ENCODE data around the gene C1R.
"Not testable (repeated sequence)": the region's sequence is repeated elsewhere in the genome, so short reads cannot be mapped to it uniquely, and the experiment has no call there.

C1R gene

DNA sequence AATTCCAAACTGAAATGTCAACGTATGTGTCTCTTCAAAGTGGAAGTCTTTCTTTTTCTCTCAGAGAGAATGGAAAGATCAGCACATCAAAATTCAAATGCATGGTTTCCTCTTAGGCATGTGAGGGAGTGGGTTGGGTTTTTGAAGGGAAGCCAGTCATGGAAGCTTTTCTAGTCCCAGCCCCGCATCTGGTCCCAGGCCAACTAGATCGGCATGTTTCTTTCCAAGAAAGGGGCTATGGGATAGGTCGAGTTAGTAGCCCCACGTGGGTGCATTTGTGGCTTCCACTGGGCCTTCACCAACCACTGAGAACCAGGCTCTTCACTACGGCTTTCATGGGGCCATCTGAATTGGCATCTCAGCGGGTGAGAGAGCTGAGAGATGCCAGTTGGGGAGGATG lies 25.1 kb downstream of the C1R start:
- no peak for DNase-seq (ENCODE audit: low read depth)

DNA sequence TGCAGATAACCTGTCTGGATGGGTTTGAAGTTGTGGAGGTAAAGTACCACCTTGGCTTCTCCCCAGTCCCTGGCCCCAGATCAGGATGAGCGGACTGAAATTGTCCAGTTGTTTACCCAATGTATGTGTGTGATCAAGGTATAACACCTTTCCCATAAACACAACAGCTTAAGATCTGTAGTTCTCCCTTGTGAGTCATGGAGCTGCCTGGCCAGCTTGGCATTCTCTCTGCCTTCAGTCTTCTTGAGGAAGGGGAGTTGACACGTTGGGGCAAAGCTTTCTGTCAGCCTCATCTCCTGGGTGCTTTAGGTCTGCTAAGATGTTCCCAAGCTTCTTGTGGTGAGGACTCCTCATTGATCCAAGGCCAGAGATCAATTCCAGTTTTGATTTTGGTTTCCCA lies 25.6 kb downstream of the C1R start:
- no peak for DNase-seq (ENCODE audit: low read depth)

DNA sequence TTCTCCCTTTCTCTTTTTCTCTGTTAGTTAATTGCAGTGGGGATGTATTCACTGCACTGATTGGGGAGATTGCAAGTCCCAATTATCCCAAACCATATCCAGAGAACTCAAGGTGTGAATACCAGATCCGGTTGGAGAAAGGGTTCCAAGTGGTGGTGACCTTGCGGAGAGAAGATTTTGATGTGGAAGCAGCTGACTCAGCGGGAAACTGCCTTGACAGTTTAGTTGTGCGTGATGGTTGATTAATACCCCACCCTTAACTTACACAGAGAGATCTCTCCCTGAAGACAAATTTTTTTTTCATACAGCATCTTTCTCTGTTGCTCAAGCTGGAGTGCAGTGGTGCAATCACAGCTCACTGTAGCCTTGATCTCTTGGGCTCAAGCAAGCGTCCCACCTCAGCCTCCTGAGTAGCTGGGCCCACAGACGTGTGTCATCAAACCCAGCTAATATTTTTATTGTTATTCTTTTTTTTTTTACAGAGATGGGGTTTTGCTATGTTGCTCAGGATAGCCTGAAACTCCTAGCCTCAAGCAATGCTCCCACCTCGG lies 27.1 kb downstream of the C1R start:
- DNase-seq (ENCODE audit: low read depth), result no peak

DNA sequence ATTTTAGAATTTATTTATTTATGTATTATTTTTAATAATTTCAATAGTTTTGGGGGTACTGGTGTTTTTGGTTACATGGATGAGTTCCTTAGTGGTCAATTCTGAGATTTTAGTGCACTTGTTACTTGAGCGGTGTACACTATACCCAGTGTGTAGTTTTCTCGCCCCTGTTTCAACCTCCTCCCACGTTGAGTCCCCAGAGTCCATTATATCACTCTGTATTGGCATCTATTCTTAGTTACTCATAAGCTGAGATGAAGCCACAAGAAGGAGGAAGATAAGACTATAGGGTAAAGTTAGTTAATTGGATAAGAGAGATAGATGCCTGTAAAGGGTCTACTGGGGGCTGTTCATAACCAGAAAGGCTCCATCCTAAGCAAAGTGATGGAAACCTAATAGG lies 27.7 kb downstream of the C1R start:
- no peak for DNase-seq (ENCODE audit: low read depth)

DNA sequence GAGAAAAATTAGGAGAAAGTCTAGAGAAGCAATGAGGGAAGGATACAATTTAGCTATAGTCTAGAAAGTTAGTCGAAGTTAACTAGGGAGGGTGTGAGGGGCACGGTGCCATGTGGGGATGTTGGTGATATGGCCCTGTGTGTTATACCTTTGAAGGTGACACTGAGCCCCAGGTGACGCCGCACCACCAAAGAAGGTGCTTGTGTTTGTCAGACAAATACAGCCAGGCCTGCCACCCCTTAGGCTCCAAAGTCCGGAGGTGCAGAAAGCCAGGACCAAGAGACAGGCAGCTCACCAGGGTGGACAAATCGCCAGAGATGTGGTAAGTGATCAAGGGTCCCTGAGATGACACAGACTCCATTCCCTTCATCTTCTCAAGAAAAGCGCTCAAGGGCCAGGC lies 30.6 kb downstream of the C1R start:
- DNase-seq (ENCODE audit: low read depth), result no peak

DNA sequence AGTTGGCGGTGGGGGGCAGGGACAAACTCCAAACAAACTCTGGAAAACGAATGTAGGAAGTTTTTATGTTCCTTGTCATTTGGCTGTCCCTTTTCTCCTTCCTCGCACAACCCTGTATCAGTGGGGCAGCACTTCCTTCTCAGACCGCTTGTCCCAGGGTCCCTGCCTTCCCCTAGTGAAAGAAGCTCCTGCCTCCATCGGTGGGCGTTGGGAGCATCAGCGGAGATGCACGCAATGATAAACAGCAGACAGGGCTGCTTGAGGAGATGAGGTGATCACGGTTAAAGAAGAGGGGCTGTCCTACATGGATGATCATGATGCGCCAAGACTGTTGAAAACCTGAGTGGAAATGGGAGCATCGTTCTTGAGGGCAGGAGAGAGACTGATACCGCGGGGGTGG lies 31.1 kb downstream of the C1R start:
- no peak for DNase-seq (ENCODE audit: low read depth)

DNA sequence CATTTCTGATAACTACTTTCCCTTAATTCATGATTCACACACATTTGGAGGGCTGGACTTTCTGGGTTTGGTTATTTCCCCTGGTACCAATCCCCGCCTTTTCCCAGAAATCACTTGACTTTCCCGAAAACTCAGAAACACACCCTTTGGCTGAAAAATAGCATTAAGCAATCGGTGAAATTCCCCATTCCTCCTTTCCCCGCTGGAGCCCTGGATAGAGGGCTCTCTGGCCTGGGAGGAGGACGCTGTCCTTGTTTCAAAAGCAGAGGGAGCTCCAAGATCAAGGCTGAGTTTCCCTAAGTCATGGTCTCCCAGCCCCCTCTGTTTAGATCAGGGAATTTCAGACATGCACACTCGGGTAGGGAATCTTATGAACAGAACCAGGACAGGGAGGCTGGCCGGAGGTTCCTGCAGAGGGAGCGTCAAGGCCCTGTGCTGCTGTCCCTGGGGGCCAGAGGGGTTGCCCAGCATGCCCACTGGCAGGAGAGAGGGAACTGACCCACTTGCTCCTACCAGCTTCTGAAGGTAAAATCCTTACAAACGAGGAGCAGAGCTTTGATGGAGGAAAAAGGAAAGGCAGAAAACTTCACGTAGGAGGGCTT lies 31.8 kb downstream of the C1R start, which contains the start of gene C1S:
TSS of gene C1S (plus strand) at position 366 of the 602 bp plus-strand sequence. CDS start 1,195 bp downstream, outside the sequence.
- no peak for DNase-seq (ENCODE audit: low read depth)

DNA sequence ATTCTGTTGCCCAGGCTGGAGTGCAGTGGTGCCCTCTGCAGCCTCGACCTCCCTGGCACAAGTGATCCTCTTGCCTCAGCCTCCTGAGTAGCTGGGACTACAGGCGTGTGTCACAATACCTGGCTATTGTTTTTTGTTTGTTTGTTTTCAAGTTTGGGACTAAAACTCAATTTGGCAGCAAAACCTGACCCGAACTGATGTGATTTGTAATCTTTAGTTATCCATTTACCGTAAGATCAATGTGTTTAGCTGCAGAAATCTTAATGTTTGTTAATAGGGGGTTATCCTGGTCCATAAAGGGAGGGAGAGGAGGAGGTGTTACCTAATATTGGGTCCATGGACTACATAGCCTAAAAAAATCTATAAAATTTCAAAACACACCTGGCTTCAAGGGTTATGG lies 32.5 kb downstream of the C1R start:
- no peak for DNase-seq (ENCODE audit: low read depth)

DNA sequence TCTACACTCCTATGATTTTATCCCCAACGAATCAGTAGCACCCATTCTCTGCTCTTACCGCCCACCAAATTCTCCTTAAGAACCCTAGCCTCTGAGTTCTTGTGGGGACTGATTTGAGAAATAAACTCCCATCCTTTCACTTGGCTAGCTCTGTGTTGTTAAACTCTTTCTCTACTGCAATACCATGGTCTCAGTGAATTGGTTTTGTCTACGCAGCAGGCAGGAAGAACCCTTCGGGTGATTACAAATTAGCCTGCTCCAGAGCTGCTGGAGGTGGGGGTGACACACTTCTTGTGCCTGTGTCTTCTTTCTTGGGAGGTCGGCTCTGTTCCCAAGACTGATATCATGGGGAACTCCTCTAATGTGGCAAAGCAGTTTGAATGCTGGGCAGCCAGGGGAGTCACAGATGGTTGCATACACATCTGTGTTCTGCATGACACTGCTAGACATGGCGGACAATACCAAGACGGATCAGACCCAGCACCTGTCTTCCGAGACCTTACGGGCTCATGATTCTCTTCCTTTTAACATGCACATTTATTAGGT lies 33.3 kb downstream of the C1R start:
- no peak for DNase-seq (ENCODE audit: low read depth)

DNA sequence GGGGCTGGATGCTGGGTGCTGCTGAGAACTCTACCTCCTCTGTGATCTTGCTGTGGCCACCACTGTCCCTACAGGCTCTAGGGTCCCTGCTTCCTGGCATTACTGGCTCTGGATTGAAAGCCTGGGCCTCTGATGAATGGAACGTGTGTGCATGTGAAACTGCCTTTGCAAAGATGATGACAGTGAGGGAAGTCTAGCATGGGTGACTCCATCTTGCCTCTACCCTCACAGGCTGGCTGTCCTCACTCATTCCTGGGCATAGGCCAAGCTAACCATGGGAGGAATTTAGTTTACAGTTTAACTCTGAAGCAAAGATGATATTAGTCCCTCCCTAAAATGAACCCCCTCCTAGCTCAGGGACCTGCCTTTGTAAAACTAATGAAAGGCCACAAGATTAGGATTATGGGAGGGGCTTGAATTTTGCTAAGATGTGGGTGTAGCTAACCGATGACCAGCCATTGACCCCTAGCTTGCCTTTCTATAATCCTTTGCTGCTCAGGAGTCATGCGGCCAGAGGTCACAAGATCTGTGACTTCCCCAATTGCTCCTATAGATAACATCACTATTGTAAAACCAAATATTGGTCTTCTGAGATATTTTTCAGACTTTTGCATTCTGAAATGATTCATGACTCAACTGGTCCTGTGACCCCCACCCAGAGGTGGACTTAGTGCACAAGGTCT lies 33.9 kb downstream of the C1R start:
- DNase-seq (ENCODE audit: low read depth), result no peak

DNA sequence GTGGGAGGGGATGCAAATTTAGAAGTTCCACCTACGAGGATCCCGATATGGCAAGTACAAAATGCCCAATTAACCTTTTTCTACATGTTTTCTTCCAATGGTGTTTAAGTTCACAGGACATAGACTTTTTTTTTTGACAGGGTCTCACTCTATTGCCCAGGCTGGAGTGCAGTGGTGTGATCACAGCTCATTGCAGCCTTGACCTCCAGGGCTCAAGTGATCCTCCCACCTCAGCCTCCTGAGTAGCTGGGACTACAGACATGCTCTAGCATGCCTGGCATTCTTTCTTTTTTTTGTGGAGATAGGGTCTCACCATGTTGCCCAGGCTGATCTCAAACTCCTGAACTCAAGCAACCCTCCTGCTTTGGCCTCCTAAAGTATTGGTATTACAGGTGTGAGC lies 36.5 kb downstream of the C1R start:
- not testable (repeated sequence) for DNase-seq (ENCODE audit: low read depth)

DNA sequence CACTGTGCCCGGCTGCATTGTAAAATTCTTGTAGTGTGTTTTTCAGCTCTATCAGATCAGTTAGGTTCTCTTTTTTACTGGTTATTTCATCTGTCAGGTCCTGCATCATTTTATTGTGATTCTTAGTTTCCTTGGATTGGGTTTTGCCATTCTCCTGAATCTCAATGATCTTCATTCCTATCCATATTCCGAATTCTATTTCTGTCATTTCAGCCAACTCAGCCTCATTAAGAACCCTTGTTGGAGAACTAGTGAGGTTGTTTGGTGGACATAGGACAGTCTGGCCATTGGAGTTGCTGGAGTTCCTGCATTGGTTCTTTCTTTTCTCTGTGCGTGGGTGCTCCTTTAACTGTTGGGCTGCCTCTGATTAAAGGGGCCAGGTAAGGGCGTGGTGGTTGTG lies 37.3 kb downstream of the C1R start:
- no peak for DNase-seq (ENCODE audit: low read depth)

DNA sequence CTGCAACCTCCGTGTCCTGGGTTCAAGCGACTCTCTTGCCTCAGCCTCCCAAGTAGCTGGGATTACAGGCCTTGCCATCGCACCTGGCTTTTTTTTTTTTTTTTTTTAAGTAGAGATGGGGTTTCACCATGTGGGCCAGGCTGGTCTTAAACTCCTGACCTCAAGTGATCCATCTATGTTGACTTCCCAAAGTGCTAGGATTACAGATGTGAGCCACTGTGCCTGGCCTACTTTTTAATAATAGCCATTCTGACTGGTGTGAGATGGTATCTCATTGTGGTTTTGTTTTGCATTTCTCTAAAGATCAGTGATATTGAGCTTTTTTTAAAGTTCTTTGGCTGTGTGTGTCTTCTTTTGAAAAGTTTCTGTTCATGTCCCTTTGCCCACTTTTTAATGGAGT lies 42.3 kb downstream of the C1R start:
- DNase-seq (ENCODE audit: low read depth), result not testable (repeated sequence)

DNA sequence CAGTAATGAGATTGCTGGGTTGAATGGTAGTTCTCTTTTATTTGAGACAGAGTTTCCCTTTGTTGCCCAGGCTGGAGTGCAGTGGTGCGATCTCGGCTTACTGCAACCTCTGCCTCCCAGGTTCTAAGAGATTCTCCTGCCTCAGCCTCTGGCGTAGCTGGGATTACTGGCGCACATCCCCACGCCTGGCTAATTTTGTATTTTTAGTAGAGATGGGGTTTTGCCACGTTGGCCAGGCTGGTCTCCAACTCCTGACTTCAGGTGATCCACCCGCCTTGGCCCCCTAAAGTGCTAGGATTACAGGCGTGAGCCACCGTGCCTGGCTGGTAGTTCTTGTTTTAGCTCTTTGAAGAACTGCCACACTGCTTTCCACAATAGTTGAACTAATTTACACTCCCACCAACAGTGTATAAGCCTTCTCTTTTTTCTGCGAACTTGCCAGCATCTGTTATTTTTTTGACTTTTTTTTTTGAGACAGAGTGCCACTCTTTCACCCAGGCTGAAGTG lies 42.7 kb downstream of the C1R start:
- not testable (repeated sequence) for DNase-seq (ENCODE audit: low read depth)

DNA sequence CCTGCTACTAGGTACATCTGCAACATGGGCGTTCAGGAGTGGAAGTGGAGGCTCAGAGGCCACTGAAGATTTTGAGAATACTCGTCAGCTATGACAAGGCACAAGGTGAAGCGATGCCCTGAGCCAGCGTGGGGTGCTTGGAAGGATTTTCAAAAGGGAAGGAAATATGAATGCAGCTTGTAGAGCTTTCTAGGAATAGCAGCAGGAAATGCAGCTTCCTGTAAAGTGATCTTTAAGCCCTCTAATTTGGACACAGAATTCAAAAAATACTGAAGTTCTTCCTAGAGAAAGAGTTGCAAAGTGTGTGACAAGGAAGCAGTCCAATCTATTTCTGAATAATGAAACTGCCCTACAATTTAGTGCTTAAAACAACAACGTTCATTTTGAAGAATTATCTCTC lies 44.9 kb downstream of the C1R start:
- DNase-seq (ENCODE audit: low read depth), result no peak

DNA sequence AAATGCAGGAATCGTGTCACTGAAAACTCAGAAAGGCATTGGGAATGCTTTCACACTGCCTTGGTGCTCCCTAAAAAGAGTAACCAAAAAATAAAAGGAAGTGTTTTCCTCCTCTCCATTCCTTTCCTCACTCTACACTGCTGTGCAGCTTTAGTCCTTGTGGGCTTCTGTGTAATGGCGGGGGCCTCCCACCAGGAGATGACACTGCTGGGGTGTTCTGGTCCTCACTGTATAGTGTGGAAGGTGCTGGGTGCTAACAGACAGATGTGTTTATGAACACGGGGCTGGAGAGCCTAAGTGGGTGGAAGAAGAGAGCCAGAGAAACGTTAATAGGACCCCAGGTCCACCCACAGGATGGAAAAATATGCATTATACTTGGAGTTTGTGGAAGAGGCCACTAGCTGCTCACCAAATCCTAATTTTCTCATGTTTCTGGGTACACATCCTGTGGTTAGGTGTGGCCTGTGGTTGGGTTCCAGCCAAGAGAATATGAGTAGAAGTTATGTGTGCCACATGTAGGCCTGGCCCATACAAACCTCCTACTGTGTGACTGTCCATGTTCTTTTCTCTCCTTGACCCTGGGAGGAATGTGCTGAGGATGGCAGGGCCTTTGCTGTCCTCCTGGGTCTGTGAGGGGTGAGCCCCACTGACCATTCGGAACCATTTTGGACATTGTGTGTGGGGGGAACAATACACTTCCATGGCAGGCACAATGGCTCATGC lies 45.7 kb downstream of the C1R start:
- no peak for DNase-seq (ENCODE audit: low read depth)

DNA sequence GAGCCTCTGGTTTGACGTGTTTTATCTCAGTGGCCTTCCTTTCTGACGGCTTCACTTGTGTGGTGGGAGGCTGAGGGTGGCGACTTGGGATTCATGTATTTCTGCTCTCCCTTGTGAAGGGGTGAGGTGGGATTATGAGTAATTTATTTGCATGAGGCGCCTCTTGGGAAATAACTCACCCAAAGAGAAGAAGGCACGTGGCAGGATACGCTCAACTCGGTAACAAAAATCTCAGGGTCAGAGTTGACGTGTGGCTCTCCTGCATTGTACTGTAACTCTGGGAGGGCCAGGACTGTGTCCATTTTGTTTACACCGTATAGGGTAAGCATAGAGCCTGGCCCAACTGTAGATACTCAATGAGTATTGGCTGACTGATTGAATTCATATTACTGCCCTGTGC lies 46.3 kb downstream of the C1R start:
- no peak for DNase-seq (ENCODE audit: low read depth)

DNA sequence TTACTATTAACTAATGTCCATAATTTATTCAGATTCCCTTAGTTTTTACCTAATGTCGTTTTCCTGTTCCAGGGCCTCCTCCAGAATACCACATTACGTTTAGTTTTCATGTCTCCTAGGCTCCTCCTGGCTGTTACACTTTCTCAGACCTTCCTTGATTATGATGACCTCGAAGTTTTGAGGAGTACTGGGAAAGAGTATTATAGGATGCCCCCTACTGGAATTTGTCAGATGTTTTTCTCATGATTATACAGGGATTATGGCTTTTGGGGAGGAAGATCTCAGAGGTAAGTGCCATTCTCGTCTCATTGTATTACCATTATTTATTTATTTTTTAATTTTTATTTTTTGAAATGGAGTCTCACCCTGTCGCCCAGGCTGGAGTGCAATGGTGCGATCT lies 49.4 kb downstream of the C1R start:
- no peak for DNase-seq (ENCODE audit: low read depth)

DNA sequence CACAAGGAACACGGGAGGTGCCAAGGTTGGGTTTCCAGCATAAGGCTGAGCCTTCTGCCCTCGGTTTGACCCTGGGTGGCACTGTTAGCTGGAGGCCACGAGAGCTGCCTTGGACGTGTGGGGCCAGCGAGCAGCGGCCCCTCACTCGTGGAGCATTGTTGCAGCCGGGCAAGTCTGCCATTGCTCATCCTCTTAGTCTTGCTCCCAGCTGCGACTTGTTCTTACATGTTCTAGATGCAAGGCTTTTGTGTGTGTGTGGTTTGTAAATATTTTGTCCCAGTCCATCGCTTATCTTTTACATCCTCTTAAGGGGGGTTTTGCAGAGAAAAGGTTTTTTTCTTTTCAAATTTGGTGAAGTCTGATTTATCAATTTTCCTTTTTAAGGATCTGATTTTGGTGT lies 52.8 kb downstream of the C1R start:
- no peak for DNase-seq (ENCODE audit: low read depth)

DNA sequence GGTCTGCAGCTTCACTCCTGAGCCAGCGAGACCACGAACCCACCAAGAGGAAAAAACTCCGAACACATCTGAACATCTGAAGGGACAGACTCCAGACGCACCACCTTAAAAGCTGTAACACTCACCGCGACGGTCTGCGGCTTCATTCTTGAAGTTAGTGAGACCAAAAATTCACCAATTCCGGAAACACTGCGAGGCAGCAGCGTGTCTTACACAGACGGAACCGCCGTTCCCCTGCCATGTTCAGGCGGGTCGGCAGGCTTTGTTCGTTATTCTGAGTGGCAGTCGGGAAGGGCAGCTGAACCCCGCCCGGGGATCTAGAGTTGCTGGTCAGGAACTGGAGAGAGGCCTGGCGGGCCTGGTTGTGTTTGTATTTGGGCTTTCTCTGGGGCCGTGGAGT lies 53.7 kb downstream of the C1R start:
- no peak for DNase-seq (ENCODE audit: low read depth)

DNA sequence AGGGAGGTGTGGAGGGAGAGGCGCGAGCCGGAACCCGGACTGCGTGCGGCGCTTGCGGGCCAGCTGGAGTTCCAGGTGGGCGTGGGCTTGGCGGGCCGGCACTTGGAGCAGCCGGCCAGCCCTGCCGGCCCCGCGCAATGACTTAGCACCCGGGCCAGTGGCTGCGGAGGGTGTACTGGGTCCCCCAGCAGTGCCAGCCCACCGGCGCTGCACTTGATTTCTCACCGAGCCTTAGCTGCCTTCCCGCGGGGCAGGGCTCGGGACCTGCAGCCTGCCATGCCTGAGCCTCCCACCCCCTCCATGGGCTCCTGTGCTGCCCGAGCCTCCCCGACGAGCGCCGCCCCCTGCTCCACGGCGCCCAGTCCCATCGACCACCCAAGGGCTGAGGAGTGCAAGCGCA lies 54.8 kb downstream of the C1R start:
- DNase-seq (ENCODE audit: low read depth), result not testable (repeated sequence)

DNA sequence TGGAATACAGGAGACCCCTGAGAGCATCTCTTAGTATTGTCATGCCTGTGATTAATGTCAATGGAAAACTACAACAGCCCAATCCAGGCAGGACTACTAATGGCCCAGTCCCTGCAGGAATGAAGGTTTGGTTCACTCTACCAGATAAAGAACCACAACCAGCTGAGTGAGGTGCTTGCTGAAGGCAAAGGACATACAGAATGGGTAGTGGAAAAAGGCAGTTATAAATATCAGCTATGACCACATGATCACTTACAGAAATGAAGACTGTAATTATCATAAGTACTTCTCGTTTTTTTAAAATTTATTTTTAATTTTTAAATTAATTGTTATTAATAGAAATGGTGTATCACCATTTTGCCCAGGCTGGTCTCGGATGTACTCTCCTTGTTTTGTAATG lies 56.8 kb downstream of the C1R start:
- DNase-seq (ENCODE audit: low read depth), result no peak

DNA sequence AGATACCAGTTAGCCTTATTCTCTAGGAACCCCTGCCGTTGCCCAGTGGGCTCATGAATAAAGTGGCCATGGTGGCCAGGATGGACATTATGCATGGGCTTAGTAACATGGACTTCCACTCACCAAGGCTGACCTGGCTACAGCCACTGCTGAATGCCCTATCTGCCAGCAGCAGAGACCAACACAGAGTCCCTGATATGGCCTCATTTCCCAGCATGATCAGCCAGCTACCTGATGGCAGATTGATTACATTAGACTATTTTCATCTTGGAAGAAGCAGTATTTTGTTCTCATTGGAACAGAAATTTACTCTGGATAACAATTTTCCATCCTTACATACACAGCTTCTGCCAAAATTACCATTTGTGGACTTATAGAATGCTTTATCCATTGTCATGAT lies 57.8 kb downstream of the C1R start:
- DNase-seq (ENCODE audit: low read depth), result no peak
